WTC11 (cell line): Measurements from ENCODE around the gene INPP5A.

Experiments used
- ARID4B ChIP-seq: sonication (generic); formaldehyde crosslinking; IDR thresholded peaks from 2 replicates; pipeline ENCODE4 v1.8.0; 2023; ENCODE audit warnings: missing genetic modification reagents, mild to moderate bottlenecking, borderline replicate concordance
- ATF2 ChIP-seq: sonication (generic); formaldehyde crosslinking; IDR thresholded peaks from 2 replicates; pipeline ENCODE4 v1.8.1; 2022; ENCODE audit warnings: low read depth, missing genetic modification reagents, borderline replicate concordance
- CTCF ChIP-seq: fragments of 200-600 bp; IDR thresholded peaks from 2 replicates; pipeline ENCODE4 v1.8.0; 2022; ENCODE audit warnings: antibody characterized with exemption
- IRF2 ChIP-seq: sonication (generic); formaldehyde crosslinking; IDR thresholded peaks from 2 replicates; pipeline ENCODE4 v1.8.0; 2022; ENCODE audit warnings: low read depth, missing genetic modification reagents, borderline replicate concordance
- KAT7 ChIP-seq: sonication (generic); formaldehyde crosslinking; IDR thresholded peaks from 2 replicates; pipeline ENCODE4 v1.8.1; 2023; ENCODE audit warnings: missing genetic modification reagents, mild to moderate bottlenecking, borderline replicate concordance
- NFE2L1 ChIP-seq: sonication (generic); formaldehyde crosslinking; IDR thresholded peaks from 2 replicates; pipeline ENCODE4 v1.8.1; 2023; ENCODE audit warnings: missing genetic modification reagents
- NFYB ChIP-seq: sonication (generic); formaldehyde crosslinking; conservative IDR thresholded peaks from 2 replicates; pipeline ENCODE4 v1.8.0; 2022; ENCODE audit warnings: low read depth, missing genetic modification reagents
- USF1 ChIP-seq: sonication (generic); formaldehyde crosslinking; IDR thresholded peaks from 2 replicates; pipeline ENCODE4 v1.8.0; 2022; ENCODE audit warnings: mild to moderate bottlenecking, missing genetic modification reagents
- USF2 ChIP-seq: sonication (generic); formaldehyde crosslinking; IDR thresholded peaks from 2 replicates; pipeline ENCODE4 v1.8.1; 2023; ENCODE audit warnings: mild to moderate bottlenecking, missing genetic modification reagents, moderate library complexity
- ZNF121 ChIP-seq: sonication (generic); formaldehyde crosslinking; IDR thresholded peaks from 2 replicates; pipeline ENCODE4 v1.8.0; 2023; ENCODE audit warnings: missing genetic modification reagents

- TF ChIP-seq USF1 (CRISPR knock-in tag) = no peak
- no peak for TF ChIP-seq ARID4B (CRISPR knock-in tag)
- TF ChIP-seq ZNF121 (CRISPR knock-in tag) = no peak
- no peak for TF ChIP-seq IRF2 (CRISPR knock-in tag)
- TF ChIP-seq CTCF = no peak
- no peak for TF ChIP-seq ATF2 (CRISPR knock-in tag)
- no peak for TF ChIP-seq KAT7 (CRISPR knock-in tag)
- no peak for TF ChIP-seq NFYB (CRISPR knock-in tag)
- TF ChIP-seq USF2 (CRISPR knock-in tag) = no peak
- no peak for TF ChIP-seq NFE2L1 (CRISPR knock-in tag)
Measured at GRCh38 chr10:132533571-132534260, 3.9 kb upstream of the INPP5A start.
